ENCODE measurements around the gene COX19. TPM values are rescaled to one million over a fixed set of nuclear protein-coding genes. Genes with fewer than 3 reads are reported as not detected.

Gene COX19
- total and polyA plus RNA-seq, 2 experiments from 2014 or later = 11.7 to 12.6 TPM

GRCh38 chr7:1024331-1024841, 49.0 kb upstream of the COX19 start:
- peaks cover 8% of the 10 kb centered on the region for H4K20me1 ChIP-seq (replicated peaks; ENCODE audit: insufficient read depth)
- peaks cover 10% of the 10 kb centered on the region; the same call in 2 of the 3 replicates for H3K36me3 Mint-ChIP-seq (ENCODE audit: low read depth)

More at GRCh38 chr7:1024331-1024841, 49.0 kb upstream of the COX19 start:
- no peaks in the 10 kb centered on the region; the same call in 2 of the 3 replicates for H3K9me3 Mint-ChIP-seq
- no peak overlapping the region for H2AFZ ChIP-seq
- no peak overlapping the region for H3K4me2 ChIP-seq
- no peaks in the 10 kb centered on the region for H3K27me3 ChIP-seq (ENCODE audit: insufficient read depth)
- TF ChIP-seq CREB1 (CRISPR knock-in tag; IDR thresholded peaks at IDR 0.05; ENCODE audit: low read depth) = no peak
- TF ChIP-seq ZNF462 (CRISPR knock-in tag; IDR thresholded peaks at IDR 0.05) = no peak
- TF ChIP-seq CTCF (conservative IDR thresholded peaks at IDR 0.05; ENCODE audit: low read depth in 2 of 2) = no peak
- no peak for TF ChIP-seq REST (IDR thresholded peaks at IDR 0.05; ENCODE audit: unreplicated experiment)
- no peak for TF ChIP-seq ZNF331 (CRISPR knock-in tag; IDR thresholded peaks at IDR 0.05; ENCODE audit: low read depth)
- TF ChIP-seq JUNB (IDR thresholded peaks at IDR 0.05; ENCODE audit: unreplicated experiment) = no peak
- TF ChIP-seq EZH2 (IDR thresholded peaks at IDR 0.05; ENCODE audit: low read depth, unreplicated experiment) = no peak
- no peak for TF ChIP-seq STAT1 (IDR thresholded peaks at IDR 0.05; ENCODE audit: unreplicated experiment)
- no peak for TF ChIP-seq NANOG (IDR thresholded peaks at IDR 0.05; ENCODE audit: borderline replicate concordance)
- TF ChIP-seq POLR2AphosphoS5 (IDR thresholded peaks at IDR 0.05; ENCODE audit: low read depth) = no peak
- no peak for TF ChIP-seq EZH2phosphoT487 (IDR thresholded peaks at IDR 0.05; ENCODE audit: unreplicated experiment)
- TF ChIP-seq ZNF114 (CRISPR knock-in tag; IDR thresholded peaks at IDR 0.05) = no peak
- TF ChIP-seq ETS1 (IDR thresholded peaks at IDR 0.05) = no peak
- no peaks in the 10 kb centered on the region for H3K9me2 ChIP-seq (ENCODE audit: insufficient read depth)
- H3K4me3 ChIP-seq = no peak overlapping the region
- no peak overlapping the region for H3K4me3 Mint-ChIP-seq
- DNase-seq (ENCODE audit: low spot score) = no peak
- H3F3A ChIP-seq (replicated peaks; ENCODE audit: low read depth) = peaks cover 5% of the 10 kb centered on the region; the same call in 1 of the 2 replicates
- H3K79me2 ChIP-seq (replicated peaks; ENCODE audit: insufficient read depth) = peaks cover 4% of the 10 kb centered on the region; the same call in 1 of the 2 replicates
- no peak overlapping the region for H3K27ac Mint-ChIP-seq
- peaks cover 5% of the 10 kb centered on the region; the same call in 2 of the 3 replicates for H3K4me1 Mint-ChIP-seq
- no peaks in the 10 kb centered on the region for H3K36me3 ChIP-seq (ENCODE audit: insufficient read depth)
- H3K27me3 Mint-ChIP-seq (ENCODE audit: insufficient read depth, low read depth, poor library complexity) = peaks cover 16% of the 10 kb centered on the region
- no peaks in the 10 kb centered on the region; the same call in 1 of the 2 replicates for H3K4me1 ChIP-seq (ENCODE audit: insufficient read depth)
- ATAC-seq = no peak
- H3K27ac ChIP-seq (ENCODE audit: low read depth) = no peak overlapping the region
